ENCODE data around the gene SRRD. TPM values are rescaled to one million over a fixed set of nuclear protein-coding genes. Genes with fewer than 3 reads are reported as not detected.
A peak's percentile ranks its signal among the peaks of the same experiment; 100 is the strongest.

SRRD gene
- total and polyA plus RNA-seq, 9 donors: 7.3 to 25.2 (median 18.4) TPM

DNA sequence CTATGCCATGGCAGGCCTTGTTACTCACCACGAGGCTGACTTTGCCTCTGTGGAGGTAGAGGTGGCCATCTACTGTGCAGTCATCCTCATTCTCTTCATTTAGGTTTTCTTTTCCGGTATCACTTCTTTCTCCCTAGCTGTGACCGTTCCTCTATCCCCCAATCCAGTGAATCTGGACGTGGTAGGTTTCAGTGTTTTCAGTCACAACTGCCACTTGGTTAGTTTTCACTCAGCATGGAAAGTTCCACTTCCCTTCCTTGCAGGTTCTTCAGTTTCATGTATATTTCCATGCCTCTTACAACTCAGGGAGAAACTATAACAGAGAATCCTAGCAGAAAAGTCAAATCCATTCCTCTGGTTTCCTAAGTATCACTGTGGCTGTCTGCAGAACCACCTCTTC is 2.0 kb upstream of the SRRD start:
- TF ChIP-seq EP300 (IDR thresholded peaks at IDR 0.05) (no peak), POLR2A (IDR thresholded peaks at IDR 0.05) (no peak)
- TF ChIP-seq, protein P1, sequence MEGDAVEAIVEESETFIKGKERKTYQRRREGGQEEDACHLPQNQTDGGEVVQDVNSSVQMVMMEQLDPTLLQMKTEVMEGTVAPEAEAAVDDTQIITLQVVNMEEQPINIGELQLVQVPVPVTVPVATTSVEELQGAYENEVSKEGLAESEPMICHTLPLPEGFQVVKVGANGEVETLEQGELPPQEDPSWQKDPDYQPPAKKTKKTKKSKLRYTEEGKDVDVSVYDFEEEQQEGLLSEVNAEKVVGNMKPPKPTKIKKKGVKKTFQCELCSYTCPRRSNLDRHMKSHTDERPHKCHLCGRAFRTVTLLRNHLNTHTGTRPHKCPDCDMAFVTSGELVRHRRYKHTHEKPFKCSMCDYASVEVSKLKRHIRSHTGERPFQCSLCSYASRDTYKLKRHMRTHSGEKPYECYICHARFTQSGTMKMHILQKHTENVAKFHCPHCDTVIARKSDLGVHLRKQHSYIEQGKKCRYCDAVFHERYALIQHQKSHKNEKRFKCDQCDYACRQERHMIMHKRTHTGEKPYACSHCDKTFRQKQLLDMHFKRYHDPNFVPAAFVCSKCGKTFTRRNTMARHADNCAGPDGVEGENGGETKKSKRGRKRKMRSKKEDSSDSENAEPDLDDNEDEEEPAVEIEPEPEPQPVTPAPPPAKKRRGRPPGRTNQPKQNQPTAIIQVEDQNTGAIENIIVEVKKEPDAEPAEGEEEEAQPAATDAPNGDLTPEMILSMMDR (IDR thresholded peaks at IDR 0.05): no peak
- WGBS, 3 donors: 81 to 84% (median 83%) methylated on average over 4 of the region's 4 CpGs
- Histone ChIP-seq H3K27ac (no peak overlapping the region), H3K9me3 (no peaks in the 10 kb centered on the region), H3K27me3 (no peaks in the 10 kb centered on the region), H3K4me1 (ENCODE audit: insufficient read depth) (peaks cover 14% of the 10 kb centered on the region), H3K36me3 (no peaks in the 10 kb centered on the region), H3K4me3 (no peak overlapping the region)
- intact Hi-C loops (cut with DNase I): loop anchor here in 1 of 4 donors (10.0 kb wide), 1 partner anchor 103 kb away; no protein-coding TSS in a partner anchor
- no peak for DNase-seq

DNA sequence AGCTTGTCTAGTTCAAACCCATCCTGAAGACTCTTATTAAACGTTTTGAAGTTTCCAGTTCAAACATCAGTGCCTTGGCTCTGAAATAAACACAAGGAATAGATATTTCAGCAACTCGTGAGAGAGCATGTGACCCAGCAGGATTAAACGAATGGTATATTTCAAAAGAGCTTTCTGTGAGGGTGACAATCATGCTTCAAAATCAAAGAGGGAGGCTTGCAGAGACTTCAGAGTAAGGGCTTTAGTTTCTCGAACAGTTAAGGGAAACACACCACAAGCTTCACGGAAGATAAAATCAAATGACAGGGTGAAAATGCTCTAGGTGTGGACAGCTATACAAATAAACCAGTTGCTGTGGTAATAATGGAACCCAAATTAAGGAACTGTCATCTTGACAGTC is 1.5 kb upstream of the SRRD start:
- DNase-seq: no peak
- Histone ChIP-seq H3K27ac (no peak overlapping the region), H3K36me3 (no peaks in the 10 kb centered on the region), H3K4me1 (ENCODE audit: insufficient read depth) (peaks cover 14% of the 10 kb centered on the region), H3K27me3 (no peaks in the 10 kb centered on the region), H3K4me3 (no peak overlapping the region), H3K9me3 (no peaks in the 10 kb centered on the region)
- TF ChIP-seq, protein P1 (IDR thresholded peaks at IDR 0.05): no peak
- TF ChIP-seq EP300 (IDR thresholded peaks at IDR 0.05): no peak
- TF ChIP-seq POLR2A (IDR thresholded peaks at IDR 0.05): no peak
- WGBS, 3 donors: 56 to 64% (median 62%) methylated on average over 5 of the region's 5 CpGs
- intact Hi-C loops (cut with DNase I): loop anchor here in 1 of 4 donors (10.0 kb wide), 1 partner anchor 103 kb away; no protein-coding TSS in a partner anchor

DNA sequence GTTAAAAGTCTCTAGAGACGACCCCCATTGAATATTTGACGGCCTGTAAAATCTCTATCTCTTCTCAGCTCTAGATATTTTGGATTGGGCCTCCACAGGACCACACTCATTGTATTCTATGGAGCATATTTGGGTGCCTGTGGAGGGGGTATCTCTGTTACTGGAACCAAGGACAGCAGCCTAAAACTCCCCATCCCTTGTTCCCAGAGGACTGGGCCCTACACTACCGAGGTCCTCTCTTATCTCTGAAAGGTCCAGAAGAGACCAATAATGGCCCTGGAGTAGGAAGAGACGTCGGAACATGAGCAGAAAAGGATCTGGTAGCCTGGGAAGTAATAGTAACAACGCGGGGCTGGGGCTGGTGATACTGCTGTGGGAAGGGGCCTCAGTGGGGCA is 636 bp upstream of the SRRD start:
- Histone ChIP-seq H3K4me1 (ENCODE audit: insufficient read depth) (peaks cover 14% of the 10 kb centered on the region), H3K4me3 (peak overlapping the region; percentile 81), H3K27me3 (no peaks in the 10 kb centered on the region), H3K36me3 (no peaks in the 10 kb centered on the region), H3K9me3 (no peaks in the 10 kb centered on the region), H3K27ac (peak overlapping the region; percentile 84 to 92)
- intact Hi-C loops (cut with DNase I): loop anchor here in 1 of 4 donors (10.0 kb wide), 1 partner anchor 102 kb away; no protein-coding TSS in a partner anchor
- 2 to 6% (median 4%) methylated on average over 7 of the region's 7 CpGs for WGBS, 3 donors
- DNase-seq: no peak
- TF ChIP-seq EP300 (IDR thresholded peaks at IDR 0.05) (no peak), POLR2A (IDR thresholded peaks at IDR 0.05) (no peak)
- TF ChIP-seq, protein P1 (IDR thresholded peaks at IDR 0.05): no peak

GRCh38 chr22:26484360-26484706 is 656 bp downstream of the SRRD start:
- 1 to 7% (median 3%) methylated on average over 6 of the region's 6 CpGs for WGBS, 3 donors
- TF ChIP-seq EP300 (IDR thresholded peaks at IDR 0.05) (no peak), POLR2A (IDR thresholded peaks at IDR 0.05) (no peak)
- TF ChIP-seq, protein P1 (IDR thresholded peaks at IDR 0.05): no peak
- Histone ChIP-seq H3K27me3 (no peaks in the 10 kb centered on the region), H3K27ac (peak overlapping the region; percentile 15 to 92), H3K4me3 (peak overlapping the region; percentile 81), H3K4me1 (ENCODE audit: insufficient read depth) (peaks cover 14% of the 10 kb centered on the region), H3K9me3 (no peaks in the 10 kb centered on the region), H3K36me3 (no peaks in the 10 kb centered on the region)
- intact Hi-C loops (cut with DNase I): loop anchor here in 1 of 4 donors (10.0 kb wide), 1 partner anchor 100 kb away; no protein-coding TSS in a partner anchor
- DNase-seq: no peak
